GM18519 (cell line): Measurements from ENCODE around the gene TIGD1.

Experiments used
- ATAC-seq: cut with Tn5 transposase; IDR thresholded peaks from one replicate; pipeline ENCODE4 v1.9.1; 2021; ENCODE audit warnings: mild to moderate bottlenecking, moderate library complexity; ENCODE audit not compliant: unreplicated experiment, low FRiP score

The TIGD1 gene

GRCh38 chr2:232503809-232504323 is 46.5 kb downstream of the TIGD1 start:
- no peak for ATAC-seq

- ATAC-seq = no peak
Measured at GRCh38 chr2:232502911-232503808, 47.2 kb downstream of the TIGD1 start.

- ATAC-seq = no peak
Measured at GRCh38 chr2:232502511-232502910, 47.8 kb downstream of the TIGD1 start.

GRCh38 chr2:232501794-232502390 is 48.5 kb downstream of the TIGD1 start:
- ATAC-seq = no peak

GRCh38 chr2:232501331-232501771 is 49.0 kb downstream of the TIGD1 start:
- ATAC-seq = no peak

GRCh38 chr2:232498452-232498851 is 51.9 kb downstream of the TIGD1 start:
- ATAC-seq = no peak
